Neural cell (in vitro differentiated cells): ENCODE measurements around the gene ZIM2. TPM values are rescaled to one million over a fixed set of nuclear protein-coding genes. Genes with fewer than 3 reads are reported as not detected.

Source experiments
- H2AFZ ChIP-seq: fragments of 200-600, 300-800 bp; sonication (generic), shearing (Covaris generic); 2 replicates; pipeline ENCODE4 v1.6.0; 2014; ENCODE audit warnings: low read depth, mild to moderate bottlenecking, antibody characterized with exemption, low read length, moderate library complexity
- H3F3A ChIP-seq: fragments of 200-600 bp; shearing (Covaris generic); 2 replicates; pipeline ENCODE4 v1.6.1; 2016; ENCODE audit warnings: mild to moderate bottlenecking, moderate library complexity, mixed read lengths, antibody characterized with exemption, low read length; ENCODE audit not compliant: insufficient read depth, poor library complexity, severe bottlenecking
- H3K27ac ChIP-seq: fragments of 200-600, 300-800 bp; sonication (generic), shearing (Covaris generic); 2 replicates; pipeline ENCODE4 v1.5.1; 2014; ENCODE audit warnings: mild to moderate bottlenecking, low read length, moderate library complexity
- H3K27me3 ChIP-seq: fragments of 300-800, 200-600 bp; sonication (generic), shearing (Covaris generic); 2 replicates; pipeline ENCODE4 v1.6.0; 2014; ENCODE audit warnings: mild to moderate bottlenecking, low read depth, low read length, moderate library complexity; ENCODE audit not compliant: insufficient read depth
- H3K36me3 ChIP-seq: fragments of 300-800, 200-600 bp; sonication (generic), shearing (Covaris generic); 2 replicates; pipeline ENCODE4 v1.5.1; 2014; ENCODE audit warnings: mild to moderate bottlenecking, antibody characterized with exemption, low read length, moderate library complexity; ENCODE audit not compliant: insufficient read depth
- H3K4me2 ChIP-seq: fragments of 300-800, 200-600 bp; sonication (generic), shearing (Covaris generic); 2 replicates; pipeline ENCODE4 v1.6.0; 2014; ENCODE audit warnings: mild to moderate bottlenecking, low read length
- H3K4me3 ChIP-seq: fragments of 300-800, 200-600 bp; sonication (generic), shearing (Covaris generic); 2 replicates; pipeline ENCODE4 v1.5.1; 2014; ENCODE audit warnings: mild to moderate bottlenecking, low read length, moderate library complexity
- H3K79me2 ChIP-seq: fragments of 200-600 bp; shearing (Covaris generic); replicated peaks from 2 replicates; pipeline ENCODE4 v1.6.0; 2014; ENCODE audit warnings: mild to moderate bottlenecking, low read length, moderate library complexity; ENCODE audit not compliant: insufficient read depth
- H3K9ac ChIP-seq: fragments of 300-800, 200-600 bp; sonication (generic), shearing (Covaris generic); 2 replicates; pipeline ENCODE4 v1.6.1; 2016; ENCODE audit warnings: mild to moderate bottlenecking, low read length, mixed read lengths
- H3K9me2 ChIP-seq: fragments of 200-600 bp; shearing (Covaris generic); 2 replicates; pipeline ENCODE4 v1.6.1; 2016; ENCODE audit warnings: mild to moderate bottlenecking, low read length, mixed read lengths; ENCODE audit not compliant: insufficient read depth
- H3K9me3 ChIP-seq: fragments of 200-600, 300-800 bp; sonication (generic), shearing (Covaris generic); 2 replicates; pipeline ENCODE4 v1.6.1; 2016; ENCODE audit warnings: mild to moderate bottlenecking, mixed run types, low read length, moderate library complexity, mixed read lengths
- H4K20me1 ChIP-seq: fragments of 200-600 bp; shearing (Covaris generic); 2 replicates; pipeline ENCODE4 v1.6.1; 2016; ENCODE audit warnings: mild to moderate bottlenecking, mixed run types; ENCODE audit not compliant: insufficient read depth
- EP300 ChIP-seq: fragments of 450-650 bp; conservative IDR thresholded peaks from 2 replicates; pipeline ENCODE4 v1.6.1; 2014; ENCODE audit warnings: antibody characterized with exemption, mild to moderate bottlenecking, moderate library complexity; ENCODE audit not compliant: poor library complexity, severe bottlenecking
- EZH2 ChIP-seq: fragments of 200-600, 300-800 bp; shearing (Covaris generic), sonication (generic); IDR thresholded peaks from 2 replicates; pipeline ENCODE4 v1.6.1; 2014; ENCODE audit warnings: antibody characterized with exemption, low read length, borderline replicate concordance, mild to moderate bottlenecking; ENCODE audit not compliant: insufficient read depth, poor library complexity, severe bottlenecking
- MXI1 ChIP-seq: fragments of 450-650 bp; conservative IDR thresholded peaks from 2 replicates; pipeline ENCODE4 v1.6.1; 2014; ENCODE audit warnings: antibody characterized with exemption, mild to moderate bottlenecking; ENCODE audit not compliant: poor library complexity, severe bottlenecking
- POLR2AphosphoS5 ChIP-seq: IDR thresholded peaks from 2 replicates; pipeline ENCODE4 v1.6.1; 2012
- RAD21 ChIP-seq: fragments of 450-650 bp; conservative IDR thresholded peaks from 2 replicates; pipeline ENCODE4 v1.6.1; 2014; ENCODE audit warnings: antibody characterized with exemption, mild to moderate bottlenecking, moderate library complexity
- SMC3 ChIP-seq: fragments of 450-650 bp; conservative IDR thresholded peaks from 2 replicates; pipeline ENCODE4 v1.6.1; 2014; ENCODE audit warnings: antibody characterized with exemption, mild to moderate bottlenecking, moderate library complexity; ENCODE audit not compliant: poor library complexity
- TAF1 ChIP-seq: IDR thresholded peaks from 2 replicates; pipeline ENCODE4 v1.6.1; 2012; ENCODE audit warnings: low read depth
- polyA plus RNA-seq: library from polyadenylated mRNA; depleted of rRNA; stranded (reverse); fragments of >200 nt; gene quantifications from 2 replicates; pipeline ENCODE4 v1.2.3, GENCODE V29; 2014
- TF ChIP-seq, protein P1 (sequence below): fragments of 450-650 bp; IDR thresholded peaks from 2 replicates; pipeline ENCODE4 v1.5.1; 2014; ENCODE audit warnings: antibody characterized with exemption, mild to moderate bottlenecking, moderate library complexity; ENCODE audit not compliant: poor library complexity, severe bottlenecking
- TF ChIP-seq, protein P2 (sequence below): IDR thresholded peaks from 2 replicates; pipeline ENCODE4 v1.6.1; 2012; ENCODE audit warnings: borderline replicate concordance

Gene ZIM2
- polyA plus RNA-seq, 1 donor from 2014 or later, result not detected

DNA sequence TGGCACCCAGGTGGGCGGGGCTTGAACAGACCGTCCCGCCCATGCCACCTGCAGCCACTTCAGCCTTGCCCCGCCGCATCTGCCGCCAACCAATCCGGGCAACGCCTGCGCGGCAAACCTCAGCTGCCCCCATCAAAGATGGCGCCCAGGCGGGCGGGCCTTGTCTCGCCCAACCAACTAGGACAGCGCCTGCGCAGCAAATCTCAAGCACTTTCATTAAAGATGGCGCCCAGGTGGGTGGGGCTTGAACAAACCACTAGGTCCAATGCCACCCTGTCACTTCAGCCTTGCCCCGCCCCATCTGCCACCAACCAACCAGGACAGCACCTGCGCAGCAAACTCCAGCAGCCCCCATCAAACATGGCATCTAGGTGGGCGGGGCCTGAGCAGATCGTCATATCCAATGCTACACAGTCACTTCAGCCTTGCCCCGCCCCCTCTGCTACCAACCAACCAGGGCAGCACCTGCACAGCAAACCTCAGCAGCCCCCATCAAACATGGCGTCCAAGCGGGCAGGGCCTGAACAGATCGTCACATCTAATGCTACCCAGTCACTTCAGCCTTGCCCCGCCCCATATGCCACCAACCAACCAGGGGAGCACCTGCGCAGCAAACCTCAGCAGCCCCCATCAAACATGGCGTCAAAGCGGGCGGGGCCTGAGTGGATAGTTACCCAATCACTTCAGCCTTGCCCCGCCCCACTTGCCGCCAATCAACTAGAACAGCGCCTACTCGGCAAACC, 1.4 kb downstream of the ZIM2 start:
- Histone ChIP-seq H3K9ac (no peak overlapping the region), H3K27me3 (no peaks in the 10 kb centered on the region), H3K36me3 (no peaks in the 10 kb centered on the region), H3K27ac (no peak overlapping the region), H3F3A (no peaks in the 10 kb centered on the region), H3K4me2 (no peak overlapping the region), H3K9me2 (no peaks in the 10 kb centered on the region), H3K4me3 (no peak overlapping the region), H3K79me2 (no peaks in the 10 kb centered on the region), H4K20me1 (no peaks in the 10 kb centered on the region), H2AFZ (no peak overlapping the region), H3K9me3 (peaks cover 23% of the 10 kb centered on the region)
- TF ChIP-seq EP300 (no peak), MXI1 (no peak), TAF1 (no peak), EZH2 (no peak), POLR2AphosphoS5 (no peak), RAD21 (no peak), SMC3 (no peak)
- TF ChIP-seq, protein P1, sequence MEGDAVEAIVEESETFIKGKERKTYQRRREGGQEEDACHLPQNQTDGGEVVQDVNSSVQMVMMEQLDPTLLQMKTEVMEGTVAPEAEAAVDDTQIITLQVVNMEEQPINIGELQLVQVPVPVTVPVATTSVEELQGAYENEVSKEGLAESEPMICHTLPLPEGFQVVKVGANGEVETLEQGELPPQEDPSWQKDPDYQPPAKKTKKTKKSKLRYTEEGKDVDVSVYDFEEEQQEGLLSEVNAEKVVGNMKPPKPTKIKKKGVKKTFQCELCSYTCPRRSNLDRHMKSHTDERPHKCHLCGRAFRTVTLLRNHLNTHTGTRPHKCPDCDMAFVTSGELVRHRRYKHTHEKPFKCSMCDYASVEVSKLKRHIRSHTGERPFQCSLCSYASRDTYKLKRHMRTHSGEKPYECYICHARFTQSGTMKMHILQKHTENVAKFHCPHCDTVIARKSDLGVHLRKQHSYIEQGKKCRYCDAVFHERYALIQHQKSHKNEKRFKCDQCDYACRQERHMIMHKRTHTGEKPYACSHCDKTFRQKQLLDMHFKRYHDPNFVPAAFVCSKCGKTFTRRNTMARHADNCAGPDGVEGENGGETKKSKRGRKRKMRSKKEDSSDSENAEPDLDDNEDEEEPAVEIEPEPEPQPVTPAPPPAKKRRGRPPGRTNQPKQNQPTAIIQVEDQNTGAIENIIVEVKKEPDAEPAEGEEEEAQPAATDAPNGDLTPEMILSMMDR, result no peak
- TF ChIP-seq, protein P2, sequence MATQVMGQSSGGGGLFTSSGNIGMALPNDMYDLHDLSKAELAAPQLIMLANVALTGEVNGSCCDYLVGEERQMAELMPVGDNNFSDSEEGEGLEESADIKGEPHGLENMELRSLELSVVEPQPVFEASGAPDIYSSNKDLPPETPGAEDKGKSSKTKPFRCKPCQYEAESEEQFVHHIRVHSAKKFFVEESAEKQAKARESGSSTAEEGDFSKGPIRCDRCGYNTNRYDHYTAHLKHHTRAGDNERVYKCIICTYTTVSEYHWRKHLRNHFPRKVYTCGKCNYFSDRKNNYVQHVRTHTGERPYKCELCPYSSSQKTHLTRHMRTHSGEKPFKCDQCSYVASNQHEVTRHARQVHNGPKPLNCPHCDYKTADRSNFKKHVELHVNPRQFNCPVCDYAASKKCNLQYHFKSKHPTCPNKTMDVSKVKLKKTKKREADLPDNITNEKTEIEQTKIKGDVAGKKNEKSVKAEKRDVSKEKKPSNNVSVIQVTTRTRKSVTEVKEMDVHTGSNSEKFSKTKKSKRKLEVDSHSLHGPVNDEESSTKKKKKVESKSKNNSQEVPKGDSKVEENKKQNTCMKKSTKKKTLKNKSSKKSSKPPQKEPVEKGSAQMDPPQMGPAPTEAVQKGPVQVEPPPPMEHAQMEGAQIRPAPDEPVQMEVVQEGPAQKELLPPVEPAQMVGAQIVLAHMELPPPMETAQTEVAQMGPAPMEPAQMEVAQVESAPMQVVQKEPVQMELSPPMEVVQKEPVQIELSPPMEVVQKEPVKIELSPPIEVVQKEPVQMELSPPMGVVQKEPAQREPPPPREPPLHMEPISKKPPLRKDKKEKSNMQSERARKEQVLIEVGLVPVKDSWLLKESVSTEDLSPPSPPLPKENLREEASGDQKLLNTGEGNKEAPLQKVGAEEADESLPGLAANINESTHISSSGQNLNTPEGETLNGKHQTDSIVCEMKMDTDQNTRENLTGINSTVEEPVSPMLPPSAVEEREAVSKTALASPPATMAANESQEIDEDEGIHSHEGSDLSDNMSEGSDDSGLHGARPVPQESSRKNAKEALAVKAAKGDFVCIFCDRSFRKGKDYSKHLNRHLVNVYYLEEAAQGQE, result no peak

DNA sequence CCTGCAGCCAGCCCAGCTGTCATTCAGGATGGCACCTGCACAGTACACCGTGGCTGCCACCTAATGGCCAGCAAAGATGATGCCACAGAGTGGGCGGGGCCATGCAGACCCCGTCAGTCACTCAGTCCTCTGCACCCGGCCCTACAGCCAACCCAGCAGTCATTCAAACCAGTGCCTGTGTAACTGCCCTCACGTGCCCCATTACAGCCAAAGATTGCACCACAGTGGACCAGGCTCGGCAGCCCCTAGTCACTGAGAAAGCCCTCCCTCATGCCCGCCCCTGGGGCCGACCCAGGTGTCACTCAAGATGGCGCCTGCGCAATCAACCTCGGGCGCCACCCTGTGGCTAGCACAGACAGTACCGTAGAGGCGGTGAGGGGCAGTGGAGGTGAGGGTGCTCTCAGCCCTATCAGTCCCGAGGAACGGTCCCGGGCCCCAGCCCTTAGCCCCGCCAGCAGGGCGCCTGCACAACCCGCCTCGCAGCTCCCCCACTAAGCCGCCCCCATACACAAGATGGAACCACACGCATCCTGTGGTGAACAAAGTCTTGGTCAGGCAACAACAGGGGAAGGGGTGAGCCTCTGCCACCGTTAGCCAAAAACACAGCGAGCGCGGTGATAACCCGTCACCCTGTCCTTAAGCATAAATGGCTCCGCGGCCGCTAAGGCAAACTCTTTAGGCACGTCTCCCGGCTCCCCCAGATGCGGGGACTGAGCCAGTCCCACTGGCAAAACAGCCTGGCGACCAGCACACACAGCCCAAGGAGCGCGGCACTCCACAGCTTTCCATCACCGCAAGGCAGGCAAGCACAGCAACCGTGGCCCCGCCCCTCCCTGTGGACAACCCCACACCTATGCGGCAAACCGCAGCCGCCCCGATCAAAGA, 2.3 kb downstream of the ZIM2 start:
- TF ChIP-seq, protein P1, result no peak
- TF ChIP-seq, protein P2, result no peak
- no peak for TF ChIP-seq EP300
- TF ChIP-seq TAF1, result no peak
- Histone ChIP-seq H4K20me1 (no peaks in the 10 kb centered on the region), H3F3A (no peaks in the 10 kb centered on the region), H3K9me3 (peaks cover 23% of the 10 kb centered on the region), H3K4me3 (no peak overlapping the region), H3K4me2 (no peak overlapping the region), H3K27me3 (no peaks in the 10 kb centered on the region), H3K9ac (no peak overlapping the region), H3K9me2 (no peaks in the 10 kb centered on the region), H3K79me2 (no peaks in the 10 kb centered on the region), H2AFZ (no peak overlapping the region), H3K36me3 (no peaks in the 10 kb centered on the region), H3K27ac (no peak overlapping the region)
